ENCODE results near the gene FARP1.

DNA sequence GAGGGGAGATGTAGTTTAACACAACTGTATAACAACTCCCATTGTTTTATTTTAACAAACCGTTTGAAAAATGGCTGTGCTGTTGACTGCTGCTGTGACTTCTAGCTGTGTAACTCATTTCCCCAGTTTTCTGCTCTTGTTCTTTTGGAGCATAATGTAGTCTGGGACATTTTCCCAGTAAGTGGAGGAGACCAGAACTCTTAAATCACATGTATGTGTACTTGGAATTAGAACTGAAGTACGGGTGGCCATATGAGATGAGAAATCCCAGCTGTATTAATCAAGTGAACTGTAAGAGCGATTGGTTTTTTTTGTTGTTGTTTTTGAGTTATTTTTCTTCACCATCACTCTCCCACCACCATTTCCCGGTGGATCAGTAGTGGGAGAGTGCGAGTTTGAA, 83.6 kb downstream of the FARP1 start:
- no peak for TF ChIP-seq GATA2 (IDR thresholded peaks at IDR 0.05; ENCODE audit: low read depth, low read length)
- no peak for TF ChIP-seq GATA3 (IDR thresholded peaks at IDR 0.05; ENCODE audit: low read depth, low read length)

Measured in SH-SY5Y (cell line).